Right kidney (tissue), 1 donor: ENCODE data around the gene CENPF.
"Not testable (repeated sequence)": the region's sequence is repeated elsewhere in the genome, so short reads cannot be mapped to it uniquely, and the experiment has no call there.

Experiments used
- DNase-seq: peaks from one replicate; pipeline ENCODE4 v3.0.0-alpha.2; 2016

CENPF gene

GRCh38 chr1:214662223-214662785 lies 59.3 kb downstream of the CENPF start:
- DNase-seq, result no peak

DNA sequence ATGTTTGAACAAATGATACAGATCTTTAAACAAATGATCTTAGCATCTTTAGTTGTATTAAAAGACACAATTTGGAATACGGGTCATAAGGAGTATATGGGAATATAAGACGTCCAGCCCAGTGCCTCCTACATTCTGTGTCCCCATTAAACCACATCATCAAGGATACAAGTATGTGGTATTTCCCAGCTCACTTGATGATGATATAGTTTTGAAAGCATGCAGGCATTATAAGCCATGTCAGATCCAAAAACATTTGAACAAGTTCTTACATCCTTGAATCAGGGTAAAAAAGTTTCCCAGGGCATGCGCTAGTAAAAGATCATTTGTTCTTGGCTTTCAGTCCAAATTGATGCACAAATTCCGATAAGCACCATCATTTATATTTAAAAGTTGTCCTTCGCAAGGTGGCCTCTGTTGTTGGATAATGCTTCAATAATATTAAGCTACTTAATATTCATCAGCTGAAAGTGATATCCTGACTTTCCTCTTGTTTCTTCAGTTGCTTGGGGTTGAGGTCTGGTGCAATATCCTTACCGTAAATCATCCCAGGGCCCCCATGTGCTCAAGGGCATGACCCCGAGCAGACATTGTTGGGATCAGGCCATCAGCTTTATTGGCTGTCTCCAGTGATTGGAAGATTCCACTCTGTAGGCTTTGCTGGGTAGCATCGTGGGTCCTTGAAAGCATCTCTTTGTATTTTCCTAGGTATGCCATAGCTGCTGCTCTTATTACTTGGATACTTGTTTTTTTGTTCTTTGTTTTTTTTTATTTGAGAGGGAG lies 61.8 kb downstream of the CENPF start:
- no peak for DNase-seq

GRCh38 chr1:214665606-214666110 lies 62.7 kb downstream of the CENPF start:
- no peak for DNase-seq

DNA sequence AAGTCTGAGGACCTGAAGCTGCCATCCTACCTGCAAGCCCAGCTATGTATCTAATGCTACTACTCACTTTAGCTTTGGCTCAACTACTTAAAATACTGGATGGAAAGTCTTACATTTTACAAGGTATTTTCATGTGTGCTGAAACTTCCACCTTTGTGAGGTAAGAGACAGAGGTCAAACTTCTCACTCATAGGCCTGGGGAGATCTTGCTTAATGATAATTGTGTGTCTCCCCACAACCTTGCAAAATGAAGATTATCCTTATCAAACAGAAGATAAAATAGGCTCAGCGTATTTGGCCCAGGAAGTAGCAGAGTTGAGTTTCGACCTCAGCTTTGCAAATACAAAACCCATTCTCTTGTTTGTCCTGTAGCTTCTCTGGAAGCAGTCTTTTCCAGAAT lies 63.7 kb downstream of the CENPF start:
- no peak for DNase-seq

- DNase-seq, result no peak
These were observed 67.1 kb downstream of the CENPF start for GRCh38 chr1:214670098-214670497.

DNA sequence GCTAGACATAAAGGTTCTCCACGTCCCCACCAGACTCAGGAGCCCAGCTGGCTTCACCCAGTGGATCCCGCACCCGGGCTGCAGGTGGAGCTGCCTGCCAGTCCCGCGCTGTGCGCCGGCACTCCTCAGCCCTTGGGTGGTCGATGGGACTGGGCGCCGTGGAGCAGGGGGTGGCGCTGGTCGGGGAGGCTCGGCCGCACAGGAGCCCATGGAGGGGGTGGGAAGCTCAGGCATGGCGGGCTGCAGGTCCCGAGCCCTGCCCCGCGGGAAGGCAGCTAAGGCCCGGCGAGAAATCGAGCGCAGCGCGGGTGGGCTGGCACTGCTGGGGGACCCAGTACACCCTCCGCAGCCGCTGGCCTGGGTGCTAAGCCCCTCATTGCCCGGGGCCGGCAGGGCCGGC lies 70.0 kb downstream of the CENPF start:
- not testable (repeated sequence) for DNase-seq

GRCh38 chr1:214673576-214673975 lies 70.6 kb downstream of the CENPF start:
- DNase-seq, result no peak

GRCh38 chr1:214675524-214675923 lies 72.5 kb downstream of the CENPF start:
- DNase-seq, result not testable (repeated sequence)

GRCh38 chr1:214676747-214677146 lies 73.8 kb downstream of the CENPF start:
- no peak for DNase-seq

DNA sequence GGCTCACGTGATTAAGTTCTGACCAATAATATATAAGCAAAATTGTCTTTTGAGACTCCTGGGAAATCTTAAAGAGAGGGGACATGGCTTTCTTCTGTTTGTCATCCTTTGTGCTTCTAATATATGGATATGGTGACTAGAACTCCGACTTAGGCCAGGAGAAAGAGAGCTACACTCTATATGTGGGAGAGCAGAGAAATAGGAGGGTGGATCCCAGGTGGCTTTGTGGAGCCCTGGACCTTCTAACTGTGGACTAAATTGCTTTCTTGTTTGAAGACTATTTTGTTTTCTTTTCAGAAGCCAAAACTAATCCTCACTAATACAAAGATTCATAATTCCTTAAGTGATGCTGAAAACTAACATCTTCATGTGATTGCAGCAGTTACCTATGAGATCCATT lies 75.0 kb downstream of the CENPF start:
- no peak for DNase-seq

DNA sequence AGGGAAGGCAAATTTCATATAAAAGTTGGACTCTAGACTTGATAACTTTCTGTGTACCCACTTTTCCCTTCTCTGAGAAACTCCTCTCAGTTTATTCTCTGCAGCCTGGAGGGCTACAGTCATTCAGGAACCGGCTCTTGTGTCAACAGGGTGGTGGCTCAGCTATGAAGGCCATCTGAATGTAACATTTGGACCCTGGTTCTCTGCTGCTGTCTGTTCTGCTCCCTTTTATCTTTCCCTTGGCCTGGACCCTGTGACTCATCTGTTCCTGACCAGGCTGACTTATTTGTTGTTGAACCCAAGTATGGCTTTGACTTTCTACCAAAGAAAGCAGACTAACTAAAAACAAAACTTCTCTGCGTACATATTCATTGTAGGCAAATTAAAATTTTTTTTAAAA lies 75.4 kb downstream of the CENPF start:
- DNase-seq, result no peak

DNA sequence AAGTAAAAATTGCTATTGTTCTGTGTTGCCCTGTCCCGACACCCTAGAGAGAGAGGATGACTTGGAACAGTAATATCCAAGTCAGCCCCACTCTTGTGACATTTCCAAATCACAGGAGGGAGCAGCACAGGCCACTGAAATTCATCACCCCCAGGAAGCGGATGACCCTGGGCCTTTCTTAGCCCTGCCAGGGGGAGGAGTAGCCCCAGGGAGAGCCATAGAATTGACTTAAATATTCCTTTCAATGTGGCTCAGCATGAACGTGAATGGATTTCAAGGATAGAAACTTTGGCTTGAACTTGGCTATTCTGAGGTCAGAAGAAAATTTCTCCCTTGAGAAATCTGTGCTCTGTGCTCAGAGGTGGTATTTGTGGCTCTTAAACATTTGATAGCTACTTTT lies 80.6 kb downstream of the CENPF start:
- DNase-seq, result no peak

- DNase-seq, result no peak
These were observed 82.9 kb downstream of the CENPF start for GRCh38 chr1:214685906-214686305.

- no peak for DNase-seq
These were observed 83.5 kb downstream of the CENPF start for GRCh38 chr1:214686497-214686896.

- no peak for DNase-seq
These were observed 85.9 kb downstream of the CENPF start for GRCh38 chr1:214688891-214689290.

- DNase-seq, result no peak
These were observed 91.8 kb downstream of the CENPF start for GRCh38 chr1:214694769-214695168.

- no peak for DNase-seq
These were observed 95.6 kb downstream of the CENPF start for GRCh38 chr1:214698559-214698958.

DNA sequence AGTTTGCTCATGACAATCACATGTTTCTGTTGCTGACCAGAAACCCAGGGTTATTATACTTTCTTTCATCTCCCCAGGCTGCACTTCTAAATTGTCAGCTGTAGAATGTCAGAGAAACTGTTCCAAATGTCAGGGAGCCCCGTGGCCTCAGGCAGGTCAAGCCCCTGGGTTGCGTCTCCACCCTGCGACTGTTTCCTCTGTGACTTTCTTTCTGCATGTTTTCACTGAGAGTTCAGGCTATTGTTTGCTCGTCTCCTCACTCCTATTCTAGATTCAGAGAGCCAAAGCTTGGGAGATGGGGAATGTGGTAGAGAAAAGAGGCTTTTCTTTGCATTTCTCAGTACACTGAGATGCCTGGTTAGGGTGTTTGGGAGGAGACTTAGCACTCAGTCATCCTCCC lies 97.4 kb downstream of the CENPF start:
- peak; percentile 17 for DNase-seq

GRCh38 chr1:214702556-214702955 lies 99.6 kb downstream of the CENPF start:
- DNase-seq, result no peak

DNA sequence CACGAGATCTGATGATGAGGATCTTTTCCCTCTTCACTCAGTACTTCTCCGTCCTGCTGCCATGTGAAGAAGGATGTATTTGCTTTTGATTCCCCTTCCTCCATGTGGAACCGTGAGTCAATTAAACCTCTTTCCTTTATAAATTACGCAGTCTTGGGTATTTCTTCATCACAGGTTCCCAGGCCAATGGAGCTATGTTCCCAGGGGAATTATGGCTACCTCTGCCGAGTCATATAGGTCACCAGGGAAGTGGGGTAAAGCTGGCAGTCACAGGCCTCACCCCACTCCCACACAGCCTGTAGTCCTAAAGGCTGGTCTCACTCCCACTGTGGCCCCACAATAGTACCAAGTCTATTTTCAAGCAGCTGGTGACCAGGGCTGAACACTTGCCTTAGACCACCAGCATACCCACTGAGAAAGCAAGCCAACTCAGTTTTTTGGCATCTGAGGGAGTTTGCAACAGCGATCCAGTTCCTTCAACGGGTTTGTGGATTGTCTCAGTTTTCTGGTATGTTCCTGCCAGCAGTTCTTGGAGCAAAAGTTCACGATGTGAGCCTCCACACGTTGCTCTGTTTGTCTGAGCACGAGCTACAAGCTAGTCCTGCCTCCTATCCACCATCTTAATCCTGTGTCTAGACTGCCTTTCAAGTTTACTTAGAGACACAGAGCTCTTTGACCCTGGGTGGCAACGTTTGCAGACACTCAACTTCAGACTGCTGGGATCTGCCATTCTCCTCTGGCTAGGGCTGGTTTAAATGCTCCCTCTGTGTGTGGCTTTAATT lies 104.5 kb downstream of the CENPF start:
- DNase-seq, result no peak

- no peak for DNase-seq
These were observed 105.4 kb downstream of the CENPF start for GRCh38 chr1:214708321-214708955.

- no peak for DNase-seq
These were observed 106.2 kb downstream of the CENPF start for GRCh38 chr1:214709241-214709640.

DNA sequence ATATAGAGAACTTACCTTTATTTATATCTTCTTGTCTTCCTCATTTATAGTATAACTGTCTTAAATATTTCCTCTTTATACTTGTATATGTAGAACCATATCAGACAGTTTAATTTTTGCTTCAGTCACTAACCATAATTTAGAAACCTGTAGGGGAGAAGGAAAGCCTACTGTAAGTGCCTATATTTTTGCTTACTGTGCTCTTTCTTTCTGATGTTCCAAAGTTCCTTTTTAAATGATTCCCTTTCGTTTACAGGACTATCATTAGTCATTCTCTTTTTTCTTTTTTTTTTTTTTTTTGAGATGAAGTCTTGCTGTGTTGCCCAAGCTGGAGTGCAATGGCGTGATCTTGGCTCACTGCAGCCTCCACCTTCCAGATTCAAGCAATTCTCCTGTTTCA lies 109.7 kb downstream of the CENPF start:
- no peak for DNase-seq
